Stimulated activated CD4-positive, alpha-beta T cell treated with anti-CD3 and anti-CD28 coated beads, Interleukin-15, amount 100 ng/mL, for 48 hours (primary cell): Measurements from ENCODE around the gene EPN3.

Experiments
- DNase-seq, 2 donors: peaks; one replicate each; pipeline ENCODE4 v3.0.0-alpha.2; 2020; ENCODE audit warnings: low read depth in 2 of 2

Gene EPN3

DNA sequence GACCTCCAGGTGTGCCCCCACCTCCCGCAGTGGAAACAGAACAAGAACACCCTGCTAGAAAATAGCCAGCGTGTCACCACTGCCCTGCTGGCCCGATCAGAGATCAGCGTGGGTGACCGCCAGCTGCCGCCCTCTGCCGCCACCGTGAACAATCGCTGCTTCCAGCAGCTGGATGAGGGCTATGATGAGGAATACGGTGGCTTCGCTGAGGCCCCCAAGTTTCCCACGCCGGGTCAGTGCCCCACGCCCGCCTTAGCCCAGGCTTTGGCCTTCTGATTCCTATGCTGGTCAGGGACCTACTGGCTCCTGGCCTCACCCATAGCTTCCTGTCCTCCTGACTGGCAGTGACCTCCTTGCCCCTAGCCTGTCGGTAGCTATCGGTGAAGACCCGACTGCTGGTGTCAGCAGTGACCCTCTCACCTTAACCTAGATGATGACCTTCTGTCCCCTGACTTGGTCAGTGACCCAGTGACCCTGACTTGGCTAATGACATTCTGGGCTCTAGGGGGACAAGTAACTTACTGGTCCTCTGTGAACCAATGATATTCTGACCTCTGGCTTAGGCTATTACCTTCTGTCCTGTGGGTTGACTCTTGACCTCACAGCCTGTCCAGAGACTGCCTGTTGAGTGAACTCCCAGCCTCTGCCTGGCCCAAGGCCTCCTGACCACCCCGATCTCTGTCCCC is 16.9 kb downstream of the EPN3 start:
- DNase-seq = no peak

DNA sequence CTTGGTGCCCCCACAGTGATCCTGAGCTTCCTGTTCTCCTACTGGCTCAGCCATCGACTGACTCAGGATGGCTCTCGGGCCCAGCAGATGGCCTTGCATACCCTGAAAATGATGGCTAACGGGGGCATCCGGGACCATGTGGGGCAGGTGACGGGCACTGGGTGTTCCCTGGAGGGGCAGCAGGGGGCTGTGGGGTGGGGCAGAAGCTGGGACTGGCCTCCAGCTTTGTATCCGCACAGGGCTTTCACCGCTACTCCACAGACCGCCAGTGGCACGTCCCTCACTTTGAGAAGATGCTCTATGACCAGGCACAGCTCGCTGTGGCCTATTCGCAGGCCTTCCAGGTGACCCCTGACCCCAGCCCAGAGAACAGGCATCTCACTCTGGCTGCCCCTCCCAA is 17.4 kb downstream of the EPN3 start:
- DNase-seq = no peak

DNA sequence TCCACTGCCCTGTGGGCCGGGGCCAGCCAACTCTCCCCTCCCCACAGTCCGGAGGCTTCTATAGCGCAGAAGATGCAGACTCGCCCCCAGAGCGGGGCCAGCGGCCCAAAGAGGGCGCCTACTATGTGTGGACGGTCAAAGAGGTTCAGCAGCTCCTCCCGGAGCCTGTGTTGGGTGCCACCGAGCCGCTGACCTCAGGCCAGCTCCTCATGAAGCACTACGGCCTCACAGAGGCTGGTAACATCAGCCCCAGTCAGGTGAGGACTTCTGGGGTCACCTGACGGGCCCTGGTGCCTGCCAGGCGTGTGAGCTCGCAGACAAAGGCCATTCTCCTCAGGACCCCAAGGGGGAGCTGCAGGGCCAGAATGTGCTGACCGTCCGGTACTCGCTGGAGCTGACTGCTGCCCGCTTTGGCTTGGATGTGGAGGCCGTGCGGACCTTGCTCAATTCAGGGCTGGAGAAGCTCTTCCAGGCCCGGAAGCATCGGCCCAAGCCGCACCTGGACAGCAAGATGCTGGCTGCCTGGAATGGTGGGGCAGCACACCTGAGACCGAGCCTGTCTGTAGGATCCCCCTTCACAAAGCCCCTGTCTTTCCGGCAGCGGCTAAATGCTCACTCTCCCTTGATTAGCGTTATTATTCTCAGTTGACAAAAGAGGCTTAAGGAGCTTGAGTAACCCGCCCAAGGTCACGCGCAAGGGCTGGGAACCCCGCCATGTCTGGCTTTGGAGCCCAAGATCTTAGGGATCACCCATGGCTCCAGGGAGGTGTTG is 18.3 kb downstream of the EPN3 start:
- DNase-seq = no peak

DNA sequence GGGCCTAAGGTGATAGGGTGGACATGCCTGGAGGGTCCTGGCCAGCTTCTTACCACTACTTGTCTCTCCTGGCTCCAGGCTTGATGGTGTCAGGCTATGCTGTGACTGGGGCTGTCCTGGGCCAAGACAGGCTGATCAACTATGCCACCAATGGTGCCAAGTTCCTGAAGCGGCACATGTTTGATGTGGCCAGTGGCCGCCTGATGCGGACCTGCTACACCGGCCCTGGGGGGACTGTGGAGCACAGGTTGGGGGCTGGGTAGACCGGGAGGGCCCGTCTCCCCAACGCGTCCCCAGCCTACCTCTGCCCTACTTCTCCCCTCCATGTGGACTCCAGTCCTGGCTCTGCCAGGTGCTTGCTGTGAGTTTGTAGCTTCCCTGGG is 18.9 kb downstream of the EPN3 start:
- DNase-seq = no peak

DNA sequence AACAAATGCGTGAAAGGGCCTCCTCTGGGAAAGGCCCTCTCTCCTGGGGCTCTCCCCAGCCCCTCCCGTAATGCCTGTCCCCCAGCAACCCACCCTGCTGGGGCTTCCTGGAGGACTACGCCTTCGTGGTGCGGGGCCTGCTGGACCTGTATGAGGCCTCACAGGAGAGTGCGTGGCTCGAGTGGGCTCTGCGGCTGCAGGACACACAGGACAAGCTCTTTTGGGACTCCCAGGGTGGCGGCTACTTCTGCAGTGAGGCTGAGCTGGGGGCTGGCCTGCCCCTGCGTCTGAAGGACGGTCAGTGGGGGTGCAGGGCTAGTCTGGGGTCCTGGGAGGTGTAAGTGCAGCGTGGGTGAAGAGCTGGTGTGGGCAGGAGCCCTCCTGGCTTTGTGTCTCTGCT is 19.3 kb downstream of the EPN3 start:
- DNase-seq = no peak

DNA sequence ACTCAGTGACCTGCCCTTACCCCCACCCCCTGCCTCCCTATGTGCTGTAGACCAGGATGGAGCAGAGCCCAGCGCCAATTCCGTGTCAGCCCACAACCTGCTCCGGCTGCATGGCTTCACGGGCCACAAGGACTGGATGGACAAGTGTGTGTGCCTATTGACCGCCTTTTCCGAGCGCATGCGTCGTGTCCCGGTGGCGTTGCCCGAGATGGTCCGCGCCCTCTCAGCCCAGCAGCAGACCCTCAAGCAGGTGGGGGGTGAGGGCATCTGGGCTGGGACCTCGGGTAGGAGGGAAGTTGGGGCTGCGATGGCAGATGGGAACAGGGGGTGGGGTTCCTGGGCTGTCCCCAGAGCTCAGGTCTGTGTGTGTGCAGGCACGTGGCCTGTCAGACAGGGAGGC is 21.7 kb downstream of the EPN3 start:
- no peak for DNase-seq

DNA sequence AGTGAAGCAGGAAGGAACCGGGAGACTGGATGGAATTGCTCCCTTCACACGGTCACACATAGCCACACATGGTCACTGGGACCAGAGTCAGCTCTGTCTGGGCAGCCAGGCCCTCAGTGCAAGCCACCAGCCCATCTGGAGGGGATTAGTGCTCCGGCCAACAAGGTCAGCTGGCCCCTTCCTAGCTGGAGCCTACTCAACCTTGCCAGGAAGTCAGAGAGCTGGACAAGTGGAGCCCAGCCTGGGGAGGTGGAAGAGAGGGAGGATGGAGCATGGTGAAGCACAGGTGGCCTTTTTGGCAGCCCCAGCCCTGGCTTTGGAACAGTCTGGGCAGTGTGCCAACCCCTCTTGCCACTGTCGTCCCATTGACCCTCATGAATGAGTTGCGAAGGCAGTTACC is 24.3 kb downstream of the EPN3 start:
- no peak for DNase-seq

DNA sequence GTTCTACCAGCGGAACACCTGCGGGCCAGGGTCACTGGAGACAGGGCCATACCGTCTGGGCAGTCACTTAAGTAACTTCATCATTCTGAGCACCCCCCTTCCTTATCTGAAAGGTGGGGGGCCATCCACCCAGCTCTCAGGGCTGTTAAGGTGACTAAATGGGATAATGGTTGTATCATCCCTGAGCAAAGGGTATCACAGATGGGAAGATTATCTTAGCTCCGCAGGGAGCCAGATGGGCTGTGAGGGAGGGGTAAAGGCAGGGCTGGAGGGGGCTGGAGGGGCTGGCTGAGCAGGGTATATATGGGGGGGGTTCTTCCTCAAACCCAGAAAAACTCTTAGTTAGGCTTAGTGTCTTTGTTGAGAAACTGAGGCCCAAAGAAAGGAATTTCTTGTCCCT is 25.1 kb downstream of the EPN3 start:
- DNase-seq = no peak

DNA sequence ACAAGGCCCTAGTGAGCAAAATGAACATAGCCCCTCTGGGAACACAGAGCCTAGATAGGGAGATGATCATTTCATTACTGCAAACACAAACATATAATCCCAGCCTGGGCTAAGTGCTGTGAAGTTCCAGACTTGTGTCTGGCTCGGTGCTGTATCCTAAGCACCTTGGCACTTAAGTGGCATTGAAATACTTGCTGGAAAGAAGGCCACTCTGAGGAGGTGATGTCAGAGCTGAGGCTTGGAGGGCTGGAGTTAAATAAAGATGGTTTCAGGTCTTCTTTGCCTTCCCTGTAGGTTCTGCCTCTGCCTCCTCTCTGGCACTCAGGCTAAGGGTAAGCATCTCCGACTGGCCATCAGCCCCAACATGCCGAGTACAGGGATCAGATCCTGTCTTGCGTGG is 25.6 kb downstream of the EPN3 start:
- DNase-seq = no peak

DNA sequence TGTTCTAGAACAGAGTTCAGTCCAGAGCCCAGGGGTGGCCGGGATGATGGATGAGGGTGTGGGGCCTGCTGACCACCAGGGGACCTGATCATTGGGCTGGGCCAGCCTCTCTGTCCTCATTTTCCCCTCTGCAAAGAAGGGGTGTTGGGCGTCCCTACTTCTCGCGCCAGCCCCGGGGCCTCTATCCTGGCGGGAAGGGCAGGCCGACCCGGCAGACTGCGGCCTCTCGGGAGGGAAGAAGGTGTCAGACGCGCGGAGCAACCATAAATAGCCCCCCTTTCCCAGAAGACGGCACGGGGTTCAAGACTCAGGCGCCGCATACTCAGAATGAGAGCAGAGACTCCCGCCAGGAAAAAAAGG is 26.0 kb downstream of the EPN3 start:
- DNase-seq = no peak

DNA sequence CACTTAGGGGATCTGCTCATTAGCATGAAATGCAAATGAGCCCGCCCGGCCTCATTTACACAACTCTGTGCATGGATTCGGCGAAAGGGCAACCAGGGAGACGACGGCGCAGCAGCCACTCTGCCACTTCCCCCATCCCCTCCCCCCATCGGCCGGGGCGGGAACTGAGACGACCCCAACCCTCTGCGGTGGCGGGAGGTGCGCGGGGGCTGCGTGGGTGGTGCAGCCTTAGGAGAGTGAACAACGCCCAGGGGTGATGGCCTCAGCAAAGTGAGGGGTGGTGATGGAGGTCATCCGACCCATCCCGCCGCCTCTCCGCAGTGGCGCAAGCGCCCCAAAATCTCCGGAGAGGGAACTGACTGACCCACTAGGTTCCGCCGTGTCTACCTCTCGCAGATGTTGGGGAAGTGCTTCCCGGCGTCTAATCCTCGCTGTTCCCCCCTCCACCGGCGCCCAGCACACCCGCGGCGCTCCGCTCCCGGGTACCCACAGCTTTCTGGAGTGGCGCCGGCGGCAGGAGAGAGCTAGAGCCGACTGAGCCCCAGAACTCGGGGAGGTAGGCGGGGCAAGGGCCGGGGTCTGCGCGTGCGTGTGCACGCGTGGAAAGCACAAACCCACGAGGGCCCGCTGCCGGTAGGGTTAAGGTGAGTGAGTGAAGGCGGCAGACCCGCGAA is 26.5 kb downstream of the EPN3 start:
- no peak for DNase-seq

DNA sequence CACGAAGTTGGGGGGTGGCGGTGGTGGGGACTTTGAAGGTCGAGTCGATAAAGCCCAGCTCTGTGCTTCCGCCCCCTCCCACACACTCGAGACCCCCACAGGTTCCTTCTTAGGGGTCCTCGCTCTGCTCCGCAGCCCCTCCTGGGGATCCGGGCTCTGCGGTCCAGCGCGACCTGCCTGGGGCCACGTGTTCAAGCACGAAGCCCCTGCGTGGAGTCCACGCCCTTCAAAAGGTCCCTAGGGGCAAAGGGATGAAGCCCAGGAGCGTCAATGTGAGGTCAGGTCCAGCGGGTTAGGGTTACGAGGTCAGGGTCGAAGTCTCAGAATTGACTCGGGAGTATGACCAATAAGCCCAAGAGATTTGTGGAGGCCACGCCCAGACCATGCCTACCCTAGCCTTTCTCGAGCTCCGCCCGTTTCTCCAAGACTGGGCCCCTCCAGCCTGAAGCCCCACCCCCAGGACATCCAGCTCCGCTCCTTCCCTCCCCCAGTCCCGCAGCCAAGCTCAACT is 27.2 kb downstream of the EPN3 start:
- peak in 1 of 2 donors; percentile 22 for DNase-seq

DNA sequence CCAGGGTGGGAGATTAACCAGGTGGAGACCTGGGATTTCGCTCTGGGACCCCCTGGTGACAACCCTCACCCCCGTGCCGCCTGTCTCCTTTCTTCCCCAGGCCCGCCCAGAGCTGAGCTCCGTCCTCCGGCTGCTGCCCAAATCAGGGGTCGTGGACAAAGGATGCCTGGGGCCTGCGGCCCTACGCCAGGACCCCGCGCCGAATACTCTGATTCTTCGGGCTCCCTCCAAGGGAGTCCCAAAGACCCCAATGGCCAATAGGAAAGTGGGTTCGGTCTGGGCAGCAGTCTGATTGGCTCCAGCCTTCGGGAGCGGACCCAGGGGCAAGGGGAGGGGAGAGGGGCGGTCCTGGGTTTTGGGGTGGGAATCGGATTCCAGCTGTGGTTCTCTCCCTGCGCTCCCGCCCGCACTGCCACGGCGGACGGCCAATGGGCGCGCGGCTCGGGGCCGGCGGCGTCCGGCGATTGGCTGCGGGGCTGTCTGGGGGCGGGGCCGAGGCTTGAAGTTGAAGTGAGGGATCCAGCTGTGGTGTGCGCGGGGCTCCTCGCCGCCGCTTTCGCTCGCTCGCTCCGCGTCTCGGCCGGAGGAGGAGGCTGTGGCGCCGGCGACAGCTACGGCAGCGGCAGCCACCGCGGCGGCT is 27.8 kb downstream of the EPN3 start, which contains the start of gene CACNA1G:
TSS of gene CACNA1G (plus strand) at position 531 of the 640 bp plus-strand sequence. CDS start 745 bp downstream, outside the sequence.
- peak; percentile 68 to 85 for DNase-seq

DNA sequence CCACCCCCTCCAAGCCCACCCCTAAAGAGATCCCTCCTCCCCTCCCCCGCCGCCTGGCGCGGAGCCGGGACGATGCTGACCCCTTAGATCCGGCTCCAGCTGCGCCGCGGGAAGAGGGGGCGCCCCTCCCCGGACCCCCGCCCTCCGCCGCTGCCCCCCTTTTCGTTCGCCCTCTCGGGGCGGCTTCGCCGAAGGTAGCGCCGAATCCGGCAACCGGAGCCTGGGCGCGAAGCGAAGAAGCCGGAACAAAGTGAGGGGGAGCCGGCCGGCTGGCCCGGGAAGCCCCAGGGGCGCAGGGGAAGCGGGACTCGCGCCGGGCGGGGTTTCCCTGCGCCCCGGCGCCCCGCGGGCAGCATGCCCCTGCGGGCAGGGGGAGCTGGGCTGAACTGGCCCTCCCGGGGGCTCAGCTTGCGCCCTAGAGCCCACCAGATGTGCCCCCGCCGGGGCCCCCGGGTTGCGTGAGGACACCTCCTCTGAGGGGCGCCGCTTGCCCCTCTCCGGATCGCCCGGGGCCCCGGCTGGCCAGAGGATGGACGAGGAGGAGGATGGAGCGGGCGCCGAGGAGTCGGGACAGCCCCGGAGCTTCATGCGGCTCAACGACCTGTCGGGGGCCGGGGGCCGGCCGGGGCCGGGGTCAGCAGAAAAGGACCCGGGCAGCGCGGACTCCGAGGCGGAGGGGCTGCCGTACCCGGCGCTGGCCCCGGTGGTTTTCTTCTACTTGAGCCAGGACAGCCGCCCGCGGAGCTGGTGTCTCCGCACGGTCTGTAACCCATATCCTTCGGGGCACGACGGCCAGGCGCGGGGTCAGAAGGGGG is 28.6 kb downstream of the EPN3 start:
- no peak for DNase-seq

DNA sequence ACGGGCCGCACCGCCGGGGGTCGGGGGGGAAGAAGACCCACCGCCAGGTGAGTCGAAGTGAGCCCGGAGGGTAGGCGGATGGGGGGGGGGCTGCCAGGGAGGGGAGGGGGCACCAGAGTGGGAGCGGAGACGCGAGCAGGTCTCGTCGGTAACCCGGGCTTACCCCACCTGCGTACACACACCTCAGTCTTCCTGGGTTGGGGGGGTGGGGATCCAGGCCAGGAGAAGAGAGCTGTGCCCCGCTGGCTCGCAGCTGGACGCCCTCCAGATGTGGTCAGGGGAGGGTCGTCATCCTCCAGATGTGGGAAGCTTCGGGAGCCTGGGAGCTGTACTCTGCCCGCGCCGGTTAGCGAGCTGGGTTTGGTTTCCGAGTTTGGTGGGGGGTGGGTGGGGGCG is 29.2 kb downstream of the EPN3 start:
- DNase-seq = no peak

DNA sequence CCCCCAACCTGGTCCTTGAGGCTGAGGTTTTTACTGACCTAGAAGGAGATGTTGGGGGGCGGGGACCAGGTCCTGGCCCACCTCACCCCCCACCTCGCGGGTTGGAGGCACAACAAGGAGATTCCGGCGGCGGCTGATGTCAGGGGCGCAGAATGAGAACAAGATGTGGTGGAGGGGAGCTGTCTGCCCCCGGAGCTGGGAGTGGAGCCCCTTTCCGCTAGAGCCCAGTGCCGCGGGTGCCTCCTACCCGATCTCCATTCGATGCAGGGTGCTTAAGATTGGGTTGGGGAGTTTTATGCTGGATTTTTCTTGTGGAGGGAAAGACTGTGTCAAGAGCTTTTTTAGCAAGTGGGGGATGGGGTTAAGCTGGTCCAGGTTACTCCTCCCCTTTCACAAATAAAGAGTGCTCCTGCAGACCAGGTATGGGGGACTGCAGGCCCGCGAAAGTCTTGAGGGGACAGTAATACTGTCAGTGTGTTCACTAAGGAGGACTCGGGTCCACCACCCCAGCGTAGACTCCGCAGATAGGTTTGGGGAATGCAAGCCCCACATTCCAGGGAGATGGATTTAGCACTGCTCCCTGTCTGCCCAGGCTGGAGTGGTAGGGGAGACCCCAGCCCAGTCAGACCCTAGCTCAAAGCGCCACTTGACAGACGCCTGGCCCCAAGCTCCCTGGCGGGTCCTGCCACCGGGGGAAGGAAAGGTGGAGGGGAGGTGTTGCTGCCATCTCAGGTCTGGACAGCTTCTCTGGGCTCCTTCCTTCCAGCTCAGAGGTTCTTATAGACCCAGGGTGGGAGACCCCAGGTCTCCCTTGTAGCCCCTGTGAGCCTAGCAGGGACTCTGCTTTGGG is 29.9 kb downstream of the EPN3 start:
- DNase-seq = no peak

DNA sequence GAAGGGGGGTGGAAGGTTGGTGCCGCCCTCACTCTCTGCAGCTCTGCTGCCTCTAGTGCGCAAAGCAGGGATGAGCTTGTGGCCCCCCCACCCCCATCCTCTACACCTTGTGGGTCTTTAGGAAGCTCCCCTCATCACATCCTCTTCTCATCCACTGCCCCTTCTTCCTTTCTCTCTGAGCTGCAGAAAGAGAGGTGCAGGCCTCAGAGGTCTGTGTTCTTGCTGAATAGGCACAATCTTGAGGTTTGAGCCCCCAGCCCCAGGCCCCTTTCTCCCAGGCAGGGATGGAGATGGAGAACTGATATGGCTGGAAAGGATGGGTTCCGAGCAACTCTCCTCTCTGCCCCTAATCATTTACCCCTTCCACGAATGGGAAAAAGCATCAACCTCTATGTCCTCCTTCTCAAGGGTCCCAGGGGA is 30.6 kb downstream of the EPN3 start:
- DNase-seq = no peak

DNA sequence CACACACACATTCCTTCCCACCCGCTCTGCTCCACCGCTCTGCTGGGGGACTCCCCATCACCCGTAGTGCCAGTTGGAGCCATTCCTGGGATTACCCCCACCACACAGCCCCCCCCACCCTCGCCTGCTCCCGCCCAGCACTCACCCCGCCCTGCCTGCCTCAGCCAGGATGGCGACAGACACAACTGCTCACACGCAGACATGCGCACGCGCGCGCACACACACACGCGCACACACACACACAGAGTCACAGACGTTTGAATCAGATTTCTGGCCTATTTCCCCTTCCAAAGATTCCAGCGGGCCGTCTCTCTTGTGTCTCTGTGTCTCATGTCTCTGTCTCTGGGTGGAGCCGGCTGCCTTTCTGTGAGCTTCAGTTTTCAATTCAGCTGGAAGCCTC is 32.4 kb downstream of the EPN3 start:
- DNase-seq = no peak

DNA sequence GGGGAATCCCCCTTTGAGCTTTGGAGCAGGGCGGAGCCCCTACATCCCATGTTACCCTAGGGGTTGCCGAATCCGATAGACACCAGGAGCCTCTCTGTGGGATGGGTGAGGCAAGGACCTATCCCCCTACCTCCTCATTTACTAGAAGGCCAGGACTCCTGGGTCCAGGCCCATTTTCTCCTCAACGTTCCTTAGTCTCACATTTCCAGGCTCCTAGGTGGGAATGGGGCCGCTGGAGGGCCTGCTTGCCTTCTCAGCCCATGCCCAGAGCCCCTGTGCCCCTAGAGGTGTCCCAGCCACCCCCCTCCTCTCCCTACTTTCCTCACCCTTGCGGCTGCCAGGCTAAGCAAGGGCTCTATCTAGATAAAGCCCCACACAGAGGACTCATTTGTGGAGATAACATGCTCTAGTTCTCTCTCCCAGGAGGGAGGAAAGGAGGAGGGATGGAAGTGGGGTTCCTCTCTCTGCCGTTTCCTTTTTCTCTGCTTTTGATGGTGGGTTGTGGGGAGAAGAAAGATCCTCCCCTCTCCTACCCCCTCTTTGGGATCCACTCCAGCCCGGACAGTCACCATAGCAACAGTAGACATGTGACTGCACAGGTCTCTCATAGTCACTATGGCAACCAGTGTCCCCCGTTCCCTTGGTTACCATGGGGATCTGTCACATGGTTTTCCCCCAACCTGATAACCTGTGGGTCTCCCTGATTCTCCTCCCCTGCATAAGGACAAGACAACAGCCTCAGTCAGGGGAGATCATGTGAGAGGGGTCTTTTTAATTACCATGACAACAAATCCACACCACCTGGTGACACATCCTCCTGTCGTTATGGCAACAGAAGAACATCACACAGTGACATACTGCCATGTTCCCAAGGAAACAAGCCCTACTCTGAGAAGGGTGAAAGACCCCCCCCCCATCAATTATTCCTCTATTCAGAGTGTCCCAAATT is 33.1 kb downstream of the EPN3 start:
- no peak for DNase-seq
